Ishikawa (cell line): Measurements from ENCODE around the gene PIAS4.

Experiments used
- CEBPB ChIP-seq: IDR thresholded peaks from 2 replicates; pipeline ENCODE4 v1.6.1; 2012
- CREB1 ChIP-seq: IDR thresholded peaks from 2 replicates; pipeline ENCODE4 v1.6.1; 2012; ENCODE audit warnings: low read depth
- EGR1 ChIP-seq: IDR thresholded peaks from 2 replicates; pipeline ENCODE4 v1.6.1; 2012
- EP300 ChIP-seq: IDR thresholded peaks from 2 replicates; pipeline ENCODE4 v1.6.1; 2012; ENCODE audit warnings: borderline replicate concordance
- FOXM1 ChIP-seq: IDR thresholded peaks from 2 replicates; pipeline ENCODE4 v1.6.1; 2012; ENCODE audit warnings: low read depth, borderline replicate concordance
- MAX ChIP-seq: IDR thresholded peaks from 2 replicates; pipeline ENCODE4 v1.6.1; 2012
- NFIC ChIP-seq: IDR thresholded peaks from 2 replicates; pipeline ENCODE4 v1.6.1; 2012
- RAD21 ChIP-seq: IDR thresholded peaks from 2 replicates; pipeline ENCODE4 v1.6.1; 2012; ENCODE audit warnings: low read depth
- REST ChIP-seq: IDR thresholded peaks from 2 replicates; pipeline ENCODE4 v1.6.1; 2012; ENCODE audit warnings: low read depth, mild to moderate bottlenecking
- TAF1 ChIP-seq: IDR thresholded peaks from 2 replicates; pipeline ENCODE4 v1.6.1; 2012; ENCODE audit warnings: low read depth, mild to moderate bottlenecking
- TCF12 ChIP-seq: IDR thresholded peaks from 2 replicates; pipeline ENCODE4 v1.6.1; 2012; ENCODE audit warnings: low read depth
- TEAD4 ChIP-seq: IDR thresholded peaks from 2 replicates; pipeline ENCODE4 v1.6.1; 2012
- USF1 ChIP-seq: IDR thresholded peaks from 2 replicates; pipeline ENCODE4 v1.6.1; 2012
- YY1 ChIP-seq: IDR thresholded peaks from 2 replicates; pipeline ENCODE4 v1.6.1; 2012; ENCODE audit warnings: low read depth
- ZBTB7A ChIP-seq: IDR thresholded peaks from 2 replicates; pipeline ENCODE4 v1.6.1; 2012; ENCODE audit warnings: low read depth

Gene PIAS4

GRCh38 chr19:4007021-4007835, at the start of gene PIAS4:
TSS of gene PIAS4 (plus strand) at chr19:4007736. CDS start at chr19:4007761, 25 bp downstream.
- no peak for TF ChIP-seq REST
- TF ChIP-seq CREB1 = no peak
- TF ChIP-seq USF1 = peak; percentile 97
- TF ChIP-seq TCF12 = 0 out of 2 replicates have a peak, but pooled peaks have one; percentile 45
- peak; percentile 65 for TF ChIP-seq ZBTB7A
- TF ChIP-seq RAD21 = peak; percentile 1; the same call in 1 of the 2 replicates
- TF ChIP-seq CEBPB = no peak
- TF ChIP-seq TEAD4 = 0 out of 2 replicates have a peak, but pooled peaks have one; percentile 4
- peak; percentile 89 for TF ChIP-seq MAX
- peak; percentile 95 for TF ChIP-seq YY1
- no peak for TF ChIP-seq FOXM1
- TF ChIP-seq EP300 = no peak
- peak; percentile 30; the same call in 1 of the 2 replicates for TF ChIP-seq EGR1
- TF ChIP-seq NFIC = peak; percentile 19; the same call in 1 of the 2 replicates
- peak; percentile 91 for TF ChIP-seq TAF1

- TF ChIP-seq REST = no peak
- no peak for TF ChIP-seq TAF1
- TF ChIP-seq MAX = no peak
- no peak for TF ChIP-seq EGR1
- no peak for TF ChIP-seq YY1
- no peak for TF ChIP-seq FOXM1
- TF ChIP-seq RAD21 = no peak
- no peak for TF ChIP-seq EP300
- TF ChIP-seq TCF12 = no peak
- TF ChIP-seq ZBTB7A = no peak
- no peak for TF ChIP-seq USF1
- TF ChIP-seq TEAD4 = no peak
- no peak for TF ChIP-seq CREB1
- TF ChIP-seq NFIC = no peak
- no peak for TF ChIP-seq CEBPB
Measured at GRCh38 chr19:3958836-3959765, 48.4 kb upstream of the PIAS4 start.

- no peak for TF ChIP-seq ZBTB7A
Measured at GRCh38 chr19:3959766-3960131, 47.8 kb upstream of the PIAS4 start.

- no peak for TF ChIP-seq TCF12
- TF ChIP-seq CREB1 = no peak
- TF ChIP-seq EGR1 = no peak
- TF ChIP-seq USF1 = no peak
- no peak for TF ChIP-seq TEAD4
- no peak for TF ChIP-seq REST
- no peak for TF ChIP-seq TAF1
- TF ChIP-seq FOXM1 = no peak
- no peak for TF ChIP-seq EP300
- no peak for TF ChIP-seq MAX
- TF ChIP-seq RAD21 = no peak
- TF ChIP-seq NFIC = no peak
- TF ChIP-seq YY1 = no peak
- no peak for TF ChIP-seq ZBTB7A
- TF ChIP-seq CEBPB = no peak
Measured at GRCh38 chr19:3961007-3961406, 46.5 kb upstream of the PIAS4 start.
